Spleen (tissue), 11 donors: Measurements from ENCODE around the gene LYL1. TPM values are rescaled to one million over a fixed set of nuclear protein-coding genes. Genes with fewer than 3 reads are reported as not detected.

Experiments
- DNase-seq: peaks from one replicate; pipeline ENCODE4 v3.0.0-alpha.2; 2020
- H3K27ac ChIP-seq, 8 donors: fragments of 200-600 bp; sonication (generic) in 7 of 8; 1 replicate in 4 of 8; 2 replicates in 4 of 8; pipeline versions ENCODE4 v1.5.0 to v1.8.0; 2016 to 2021; ENCODE audit warnings: inconsistent platforms in 4 of 8, mild to moderate bottlenecking in 4 of 8, moderate library complexity in 1 of 8
- H3K27me3 ChIP-seq, 7 donors: fragments of 200-600 bp; sonication (generic) in 6 of 7; replicated peaks in 1 of 7; 1 replicate in 4 of 7; 2 replicates in 3 of 7; pipeline versions ENCODE4 v1.5.0 to v1.8.0; 2016 to 2021; ENCODE audit warnings: inconsistent platforms in 3 of 7, mild to moderate bottlenecking in 1 of 7
- H3K36me3 ChIP-seq, 6 donors: fragments of 200-600 bp; sonication (generic) in 5 of 6; 1 replicate in 4 of 6; 2 replicates in 2 of 6; pipeline versions ENCODE4 v1.5.0 to v1.8.0; 2016 to 2021; ENCODE audit warnings: inconsistent platforms in 2 of 6
- H3K4me1 ChIP-seq, 6 donors: fragments of 200-600 bp; sonication (generic) in 5 of 6; 1 replicate in 3 of 6; 2 replicates in 3 of 6; pipeline versions ENCODE4 v1.5.0 to v1.8.0; 2016 to 2021; ENCODE audit warnings: inconsistent platforms in 3 of 6
- H3K4me3 ChIP-seq, 8 donors: fragments of 200-600 bp; sonication (generic) in 7 of 8; 1 replicate in 4 of 8; 2 replicates in 4 of 8; pipeline versions ENCODE4 v1.5.0 to v1.8.0; 2016 to 2021; ENCODE audit warnings: inconsistent platforms in 4 of 8, mild to moderate bottlenecking in 4 of 8, moderate library complexity in 2 of 8
- H3K9me3 ChIP-seq, 8 donors: fragments of 200-600 bp; sonication (generic) in 7 of 8; 1 replicate in 4 of 8; 2 replicates in 4 of 8; pipeline versions ENCODE4 v1.5.0 to v1.8.0; 2016 to 2021; ENCODE audit warnings: inconsistent platforms in 4 of 8
- POLR2A ChIP-seq, 3 donors: fragments of 450-650 bp; IDR thresholded peaks; one replicate each; pipeline ENCODE4 v1.5.1; 2017; ENCODE audit warnings: antibody characterized with exemption in 3 of 3, mild to moderate bottlenecking in 1 of 3
- POLR2AphosphoS5 ChIP-seq, 3 donors: sonication (generic); formaldehyde crosslinking; IDR thresholded peaks; one replicate each; pipeline ENCODE4 v1.5.1; 2017; ENCODE audit warnings: antibody characterized with exemption in 3 of 3
- WGBS, 5 donors: extraction: QIAGEN DNeasy Blood & Tissue Kit in 3 of 5; methylation state at CpG; one replicate each; pipeline versions ENCODE4 v1.1.5 to v1.1.7; 2013 to 2018; 5-methylcytosine and 5-hydroxymethylcytosine counted together
- intact Hi-C: fragments of 100-400 bp; cut with DNase I; formaldehyde crosslinking; loops from one replicate; pipeline ENCODE4 v1.15.0; 2023; ENCODE audit warnings: low total_unique reads
- polyA plus RNA-seq, 3 donors: library from polyadenylated mRNA; stranded (reverse); fragments of 200-250 nt; gene quantifications; one replicate each; pipeline ENCODE4 v1.2.1, GENCODE V29; 2013
- total RNA-seq, 7 donors: library from RNA; depleted of rRNA in 3 of 7; stranded (reverse); fragments of >200 nt in 3 of 7; fragmentation: NEBNext Ultra II Directional in 4 of 7; extraction: Animal tissue kit (Norgen Biotek cat#: 25700) in 4 of 7; gene quantifications; one replicate each; pipeline versions ENCODE4 v1.1.0 to v1.2.1, GENCODE V29; 2016 to 2021
- TF ChIP-seq, protein P1 (sequence below), 11 experiments: fragments of 200-600 bp in 7 of 11; fragments of 450-650 bp in 4 of 11; sonication (generic) in 4 of 11; IDR thresholded peaks in 8 of 11; conservative IDR thresholded peaks in 3 of 11; 1 replicate in 7 of 11; 2 replicates in 4 of 11; pipeline versions ENCODE4 v1.4.0 to v1.8.0; 2016 to 2021; ENCODE audit warnings: antibody characterized with exemption in 11 of 11, inconsistent platforms in 4 of 11, mild to moderate bottlenecking in 1 of 11
- donor health status: healthy with polysubstance abuse.
- donor health status: DM: no; HTN: no; CAD: no; lungs with moderate emphysema.
- donor health status: DM: no; HTN: no; CAD: no.
- donor health status: Bipolar disorder and iron deficiency.
- donor health status: healthy.
- donor health status: DM: no; HTN: no; CAD: no.
- donor health status: DM: yes; HTN: yes; CAD: no.

LYL1 gene
- total and polyA plus RNA-seq, 10 donors: 35.5 to 86.9 (median 59.4) TPM

GRCh38 chr19:13074378-13074777 lies 28.3 kb downstream of the LYL1 start:
- H3K27me3 ChIP-seq: no peaks in the 10 kb centered on the region
- WGBS, 5 donors: 83 to 95% (median 91%) methylated on average over 4 of the region's 4 CpGs
- DNase-seq: no peak
- H3K4me3 ChIP-seq: no peak overlapping the region
- H3K9me3 ChIP-seq: no peaks in the 10 kb centered on the region
- peaks cover 0 to 10% (median 2%) of the 10 kb centered on the region in 6 donors for H3K4me1 ChIP-seq
- no peak overlapping the region for H3K27ac ChIP-seq
- TF ChIP-seq, protein P1, sequence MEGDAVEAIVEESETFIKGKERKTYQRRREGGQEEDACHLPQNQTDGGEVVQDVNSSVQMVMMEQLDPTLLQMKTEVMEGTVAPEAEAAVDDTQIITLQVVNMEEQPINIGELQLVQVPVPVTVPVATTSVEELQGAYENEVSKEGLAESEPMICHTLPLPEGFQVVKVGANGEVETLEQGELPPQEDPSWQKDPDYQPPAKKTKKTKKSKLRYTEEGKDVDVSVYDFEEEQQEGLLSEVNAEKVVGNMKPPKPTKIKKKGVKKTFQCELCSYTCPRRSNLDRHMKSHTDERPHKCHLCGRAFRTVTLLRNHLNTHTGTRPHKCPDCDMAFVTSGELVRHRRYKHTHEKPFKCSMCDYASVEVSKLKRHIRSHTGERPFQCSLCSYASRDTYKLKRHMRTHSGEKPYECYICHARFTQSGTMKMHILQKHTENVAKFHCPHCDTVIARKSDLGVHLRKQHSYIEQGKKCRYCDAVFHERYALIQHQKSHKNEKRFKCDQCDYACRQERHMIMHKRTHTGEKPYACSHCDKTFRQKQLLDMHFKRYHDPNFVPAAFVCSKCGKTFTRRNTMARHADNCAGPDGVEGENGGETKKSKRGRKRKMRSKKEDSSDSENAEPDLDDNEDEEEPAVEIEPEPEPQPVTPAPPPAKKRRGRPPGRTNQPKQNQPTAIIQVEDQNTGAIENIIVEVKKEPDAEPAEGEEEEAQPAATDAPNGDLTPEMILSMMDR (IDR thresholded peaks at IDR 0.05 in 8 of 11, conservative IDR thresholded peaks at IDR 0.05 in 3 of 11): no peak
- H3K36me3 ChIP-seq: peaks cover 0 to 46% (median 0%) of the 10 kb centered on the region in 6 donors
- intact Hi-C loops: no loop called here

DNA sequence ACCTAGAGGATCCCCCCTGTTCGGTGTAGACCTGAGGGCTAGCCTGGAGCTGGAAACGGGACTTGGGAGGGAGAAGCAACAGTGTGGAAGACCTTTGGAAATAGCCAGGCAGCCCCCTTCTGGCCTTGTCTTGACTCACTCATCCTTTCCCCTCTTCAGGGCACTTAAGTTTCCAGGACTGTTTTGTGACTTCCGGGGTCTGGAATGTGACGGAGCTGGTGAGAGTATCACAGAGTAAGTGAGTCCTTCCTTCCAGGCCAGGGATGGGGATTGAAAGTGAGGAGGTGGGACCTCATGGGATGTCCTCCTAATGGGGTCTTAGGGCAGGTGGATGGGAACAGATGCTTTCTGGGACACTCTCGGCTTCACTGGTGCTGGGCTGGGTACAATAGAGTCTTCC lies 29.4 kb downstream of the LYL1 start:
- Histone ChIP-seq H3K27me3 (no peaks in the 10 kb centered on the region), H3K36me3 (peaks cover 0 to 37% (median 0%) of the 10 kb centered on the region in 6 donors), H3K4me1 (no peaks in the 10 kb centered on the region), H3K27ac (no peak overlapping the region), H3K4me3 (no peak overlapping the region), H3K9me3 (no peaks in the 10 kb centered on the region)
- intact Hi-C loops: no loop called here
- 83 to 90% (median 89%) methylated on average over 4 to 5 of the region's 5 CpGs for WGBS, 5 donors
- TF ChIP-seq, protein P1 (IDR thresholded peaks at IDR 0.05 in 8 of 11, conservative IDR thresholded peaks at IDR 0.05 in 3 of 11): no peak
- no peak for TF ChIP-seq POLR2A (IDR thresholded peaks at IDR 0.05)
- no peak for TF ChIP-seq POLR2AphosphoS5 (IDR thresholded peaks at IDR 0.05)
- no peak for DNase-seq

DNA sequence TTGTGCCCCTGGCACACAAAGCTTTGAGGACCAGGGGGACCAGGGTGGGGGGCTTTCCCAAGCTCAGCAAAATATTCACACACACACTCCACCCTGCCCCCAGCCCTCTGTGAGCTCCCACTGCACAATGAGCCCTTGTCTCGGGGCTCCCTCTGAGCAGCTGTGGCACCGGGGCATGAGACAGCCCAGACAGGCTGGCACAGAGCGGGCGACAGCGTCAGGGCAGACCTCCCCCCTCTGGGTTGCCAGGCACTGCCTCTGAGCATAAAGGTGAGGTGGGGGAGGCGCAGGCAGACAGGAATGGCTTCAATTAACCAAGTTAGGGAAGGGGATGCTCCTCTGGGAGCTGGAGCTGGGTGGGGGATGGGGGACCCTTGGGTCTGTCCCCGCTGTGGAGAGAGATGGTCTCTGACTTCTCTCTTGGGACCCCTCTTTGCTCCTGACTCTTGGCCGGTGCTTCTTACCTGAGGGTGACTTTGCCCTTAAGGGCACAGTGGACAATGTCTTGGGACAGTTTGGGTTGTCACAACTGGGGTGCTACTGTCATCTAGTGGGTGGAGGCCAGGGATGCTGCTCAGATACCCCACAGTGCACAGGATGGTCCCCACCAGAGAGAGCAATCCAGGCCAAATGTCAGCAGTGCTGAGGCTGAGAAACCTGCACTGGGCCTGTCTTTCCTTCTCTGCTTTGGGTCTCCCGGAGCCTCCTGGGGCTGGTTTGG lies 30.3 kb downstream of the LYL1 start:
- DNase-seq: no peak
- peaks cover 0 to 28% (median 0%) of the 10 kb centered on the region in 6 donors for H3K36me3 ChIP-seq
- no peak overlapping the region for H3K27ac ChIP-seq
- no peak overlapping the region for H3K4me3 ChIP-seq
- WGBS, 5 donors: 84 to 88% (median 85%) methylated on average over 8 to 9 of the region's 9 CpGs
- intact Hi-C loops: no loop called here
- TF ChIP-seq POLR2AphosphoS5 (IDR thresholded peaks at IDR 0.05) (no peak), POLR2A (IDR thresholded peaks at IDR 0.05) (no peak)
- TF ChIP-seq, protein P1 (IDR thresholded peaks at IDR 0.05 in 8 of 11, conservative IDR thresholded peaks at IDR 0.05 in 3 of 11): no peak
- H3K4me1 ChIP-seq: peaks cover 0 to 6% (median 0%) of the 10 kb centered on the region in 6 donors
- no peaks in the 10 kb centered on the region for H3K27me3 ChIP-seq
- H3K9me3 ChIP-seq: no peaks in the 10 kb centered on the region

DNA sequence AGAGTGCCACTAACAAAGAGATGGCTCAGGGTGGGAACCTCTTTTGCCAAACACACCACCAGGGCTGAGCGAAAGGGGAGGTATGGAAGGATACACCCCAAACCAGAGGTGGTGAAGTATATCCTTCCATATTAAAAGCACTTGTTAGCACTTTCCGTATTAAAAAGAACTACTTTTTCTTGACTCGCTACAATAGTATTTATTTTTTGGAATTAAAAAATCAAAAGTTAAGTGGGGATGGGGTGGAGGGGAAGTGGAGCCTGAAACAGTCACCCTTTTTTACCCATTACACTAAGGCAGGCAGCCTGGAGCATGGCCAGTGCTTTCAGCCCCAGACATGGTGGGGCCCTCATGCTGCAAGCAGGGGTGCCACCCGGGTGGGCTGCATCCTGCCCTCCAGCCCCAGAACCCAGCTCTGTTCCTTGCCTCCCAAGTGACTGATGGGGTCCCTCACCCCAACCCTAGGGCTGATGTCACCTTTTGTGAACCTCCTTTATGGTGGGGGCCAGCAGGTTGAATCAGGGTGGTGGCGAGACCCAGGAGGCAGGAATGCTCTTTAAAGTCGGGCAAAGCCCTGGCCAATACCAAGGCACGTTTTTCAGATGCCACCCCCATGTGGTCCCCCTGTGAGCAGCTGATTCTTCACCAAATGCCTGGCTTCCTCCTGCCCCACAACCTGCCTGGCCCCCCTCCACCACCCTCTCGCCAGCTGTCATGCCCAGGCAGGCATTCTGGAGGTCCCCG lies 31.0 kb downstream of the LYL1 start:
- H3K27me3 ChIP-seq: no peaks in the 10 kb centered on the region
- peaks cover 0 to 6% (median 0%) of the 10 kb centered on the region in 6 donors for H3K4me1 ChIP-seq
- WGBS, 5 donors: 61 to 70% (median 64%) methylated on average over 8 to 9 of the region's 9 CpGs
- TF ChIP-seq POLR2AphosphoS5 (IDR thresholded peaks at IDR 0.05): no peak
- TF ChIP-seq, protein P1 (IDR thresholded peaks at IDR 0.05 in 8 of 11, conservative IDR thresholded peaks at IDR 0.05 in 3 of 11): no peak
- no peak for TF ChIP-seq POLR2A (IDR thresholded peaks at IDR 0.05)
- no peak overlapping the region for H3K27ac ChIP-seq
- DNase-seq: no peak
- H3K36me3 ChIP-seq: peaks cover 0 to 23% (median 0%) of the 10 kb centered on the region in 6 donors
- H3K9me3 ChIP-seq: no peaks in the 10 kb centered on the region
- no peak overlapping the region for H3K4me3 ChIP-seq
- intact Hi-C loops: no loop called here
